ENCODE measurements around the gene RYR2.

DNA sequence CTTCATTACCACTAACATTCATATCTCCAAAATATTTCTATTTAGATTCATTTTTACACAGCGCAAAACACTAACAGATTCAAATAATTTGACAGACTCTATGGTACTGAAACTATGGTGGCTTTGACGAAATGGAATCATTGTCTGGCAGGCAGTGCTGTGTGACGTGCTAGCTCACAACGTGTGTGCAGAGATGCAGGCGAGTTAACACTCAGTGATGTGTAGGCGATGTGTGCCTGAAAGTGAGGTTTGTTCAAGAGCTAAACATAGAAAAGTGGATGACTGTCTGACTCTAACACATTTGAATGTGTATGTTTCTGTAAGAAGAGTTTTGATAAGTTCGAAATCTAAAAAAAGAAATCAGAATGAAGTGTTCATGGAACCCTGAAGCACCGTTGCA lies 97.7 kb downstream of the RYR2 start:
- TF ChIP-seq, protein P1, sequence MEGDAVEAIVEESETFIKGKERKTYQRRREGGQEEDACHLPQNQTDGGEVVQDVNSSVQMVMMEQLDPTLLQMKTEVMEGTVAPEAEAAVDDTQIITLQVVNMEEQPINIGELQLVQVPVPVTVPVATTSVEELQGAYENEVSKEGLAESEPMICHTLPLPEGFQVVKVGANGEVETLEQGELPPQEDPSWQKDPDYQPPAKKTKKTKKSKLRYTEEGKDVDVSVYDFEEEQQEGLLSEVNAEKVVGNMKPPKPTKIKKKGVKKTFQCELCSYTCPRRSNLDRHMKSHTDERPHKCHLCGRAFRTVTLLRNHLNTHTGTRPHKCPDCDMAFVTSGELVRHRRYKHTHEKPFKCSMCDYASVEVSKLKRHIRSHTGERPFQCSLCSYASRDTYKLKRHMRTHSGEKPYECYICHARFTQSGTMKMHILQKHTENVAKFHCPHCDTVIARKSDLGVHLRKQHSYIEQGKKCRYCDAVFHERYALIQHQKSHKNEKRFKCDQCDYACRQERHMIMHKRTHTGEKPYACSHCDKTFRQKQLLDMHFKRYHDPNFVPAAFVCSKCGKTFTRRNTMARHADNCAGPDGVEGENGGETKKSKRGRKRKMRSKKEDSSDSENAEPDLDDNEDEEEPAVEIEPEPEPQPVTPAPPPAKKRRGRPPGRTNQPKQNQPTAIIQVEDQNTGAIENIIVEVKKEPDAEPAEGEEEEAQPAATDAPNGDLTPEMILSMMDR (IDR thresholded peaks at IDR 0.05) = no peak
- no peak for TF ChIP-seq POLR2A (IDR thresholded peaks at IDR 0.05)
